Tibial artery (tissue), 4 donors: Measurements from ENCODE around the gene GRM7.

Experiments
- DNase-seq, 2 donors: peaks; one replicate each; pipeline ENCODE4 v3.0.0-alpha.2; 2019
- H3K27ac ChIP-seq, 2 donors: fragments of 200-600 bp; sonication (generic) in 1 of 2; 1 replicate in 1 of 2; 2 replicates in 1 of 2; pipeline ENCODE4 v1.5.1; 2018 to 2019; ENCODE audit warnings: mild to moderate bottlenecking in 1 of 2
- H3K27me3 ChIP-seq, 2 donors: fragments of 200-600 bp; sonication (generic) in 1 of 2; one replicate each; pipeline versions ENCODE4 v1.5.1 to v1.6.0; 2016 to 2019
- H3K36me3 ChIP-seq, 3 donors: fragments of 200-600 bp; sonication (generic) in 2 of 3; one replicate each; pipeline ENCODE4 v1.5.1; 2016 to 2019; ENCODE audit warnings: mild to moderate bottlenecking in 2 of 3
- H3K4me1 ChIP-seq, 4 donors: fragments of 200-600 bp; sonication (generic) in 2 of 4; 1 replicate in 3 of 4; 2 replicates in 1 of 4; pipeline ENCODE4 v1.5.1; 2016 to 2019
- H3K4me3 ChIP-seq, 2 donors: fragments of 200-600 bp; sonication (generic) in 1 of 2; 1 replicate in 1 of 2; 2 replicates in 1 of 2; pipeline ENCODE4 v1.5.1; 2018 to 2019; ENCODE audit warnings: mild to moderate bottlenecking in 2 of 2
- H3K9me3 ChIP-seq, 3 donors: fragments of 200-600 bp; sonication (generic) in 1 of 3; one replicate each; pipeline ENCODE4 v1.5.1; 2016 to 2019
- CTCF ChIP-seq, 2 experiments: fragments of 200-600 bp in 1 of 2; fragments of 450-650 bp in 1 of 2; IDR thresholded peaks; one replicate each; pipeline ENCODE4 v1.5.1; 2017 to 2019; ENCODE audit warnings: antibody characterized with exemption in 2 of 2, mild to moderate bottlenecking in 1 of 2, moderate library complexity in 1 of 2
- intact Hi-C: fragments of 100-400 bp; cut with DNase I; formaldehyde crosslinking; loops from one replicate; pipeline ENCODE4 v1.15.0; 2023; ENCODE audit warnings: low total_unique reads

Gene GRM7

GRCh38 chr3:6971933-6972332 is 111.0 kb downstream of the GRM7 start:
- Histone ChIP-seq H3K4me3 (no peak overlapping the region), H3K27ac (no peak overlapping the region), H3K9me3 (no peaks in the 10 kb centered on the region), H3K4me1 (no peaks in the 10 kb centered on the region), H3K27me3 (no peaks in the 10 kb centered on the region), H3K36me3 (no peaks in the 10 kb centered on the region)
- intact Hi-C loops: no loop called here
- no peak for TF ChIP-seq CTCF (IDR thresholded peaks at IDR 0.05)
- no peak for DNase-seq

GRCh38 chr3:6985848-6986247 is 124.9 kb downstream of the GRM7 start:
- intact Hi-C loops: no loop called here
- no peak for TF ChIP-seq CTCF (IDR thresholded peaks at IDR 0.05)
- no peak overlapping the region for H3K4me3 ChIP-seq
- no peaks in the 10 kb centered on the region for H3K36me3 ChIP-seq
- no peak overlapping the region for H3K27ac ChIP-seq
- DNase-seq: no peak
- peaks cover 0 to 3% of the 10 kb centered on the region in 2 donors for H3K27me3 ChIP-seq
- no peaks in the 10 kb centered on the region for H3K9me3 ChIP-seq
- no peaks in the 10 kb centered on the region for H3K4me1 ChIP-seq

- DNase-seq: no peak
- H3K27me3 ChIP-seq: peaks cover 0 to 3% of the 10 kb centered on the region in 2 donors
- no peak overlapping the region for H3K4me3 ChIP-seq
- H3K4me1 ChIP-seq: no peaks in the 10 kb centered on the region
- H3K9me3 ChIP-seq: no peaks in the 10 kb centered on the region
- no peaks in the 10 kb centered on the region for H3K36me3 ChIP-seq
- TF ChIP-seq CTCF (IDR thresholded peaks at IDR 0.05): no peak
- H3K27ac ChIP-seq: no peak overlapping the region
- intact Hi-C loops: no loop called here
Observed at GRCh38 chr3:6989608-6990291, 128.8 kb downstream of the GRM7 start.

GRCh38 chr3:6994081-6994668 is 133.3 kb downstream of the GRM7 start:
- no peak for DNase-seq
- intact Hi-C loops: no loop called here
- Histone ChIP-seq H3K27ac (no peak overlapping the region), H3K4me3 (no peak overlapping the region), H3K9me3 (no peaks in the 10 kb centered on the region), H3K4me1 (no peaks in the 10 kb centered on the region), H3K27me3 (peaks cover 0 to 3% of the 10 kb centered on the region in 2 donors), H3K36me3 (no peaks in the 10 kb centered on the region)
- no peak for TF ChIP-seq CTCF (IDR thresholded peaks at IDR 0.05)

GRCh38 chr3:7000501-7000900 is 139.6 kb downstream of the GRM7 start:
- Histone ChIP-seq H3K36me3 (no peaks in the 10 kb centered on the region), H3K27ac (no peak overlapping the region), H3K27me3 (no peaks in the 10 kb centered on the region), H3K4me1 (no peaks in the 10 kb centered on the region), H3K4me3 (no peak overlapping the region), H3K9me3 (no peaks in the 10 kb centered on the region)
- DNase-seq: no peak
- intact Hi-C loops: no loop called here
- no peak for TF ChIP-seq CTCF (IDR thresholded peaks at IDR 0.05)
